Osteoblast (primary cell): ENCODE data around the gene FNDC4. TPM values are rescaled to one million over a fixed set of nuclear protein-coding genes. Genes with fewer than 3 reads are reported as not detected.

Experiments used
- DNase-seq: peaks from one replicate; pipeline ENCODE4 v3.0.0; 2011; ENCODE audit warnings: low spot score, mixed read lengths; ENCODE audit not compliant: insufficient read length; ENCODE audit errors: missing footprints
- H2AFZ ChIP-seq: 2 replicates; pipeline ENCODE4 v1.6.0; 2011; ENCODE audit warnings: mild to moderate bottlenecking, low read length
- H3K27ac ChIP-seq: 2 replicates; pipeline ENCODE4 v1.5.1; 2011; ENCODE audit warnings: mild to moderate bottlenecking, low read depth, low read length, moderate library complexity
- H3K27me3 ChIP-seq: 2 replicates; pipeline ENCODE4 v1.6.0; 2012; ENCODE audit warnings: mild to moderate bottlenecking, control low read depth, inconsistent platforms, low read length, moderate library complexity; ENCODE audit not compliant: insufficient read depth
- H3K36me3 ChIP-seq: 2 replicates; pipeline ENCODE4 v1.5.1; 2011; ENCODE audit warnings: mild to moderate bottlenecking, low read length, control low read depth, moderate library complexity; ENCODE audit not compliant: insufficient read depth
- H3K4me1 ChIP-seq: 2 replicates; pipeline ENCODE4 v1.5.1; 2011; ENCODE audit warnings: mild to moderate bottlenecking, low read length, control low read depth, moderate library complexity; ENCODE audit not compliant: insufficient read depth
- H3K4me2 ChIP-seq: 2 replicates; pipeline ENCODE4 v1.6.0; 2011; ENCODE audit warnings: mild to moderate bottlenecking, low read length; ENCODE audit not compliant: insufficient read depth
- H3K4me3 ChIP-seq: fragments of 200-600 bp; sonication (generic); 3 replicates; pipeline ENCODE4 v1.5.1; 2012; ENCODE audit warnings: mild to moderate bottlenecking, low read length, inconsistent platforms; ENCODE audit not compliant: insufficient read depth
- H3K79me2 ChIP-seq: 2 replicates; pipeline ENCODE4 v1.6.0; 2012; ENCODE audit warnings: mild to moderate bottlenecking, low read length, control low read depth, inconsistent platforms; ENCODE audit not compliant: insufficient read depth
- H3K9me3 ChIP-seq: 2 replicates; pipeline ENCODE4 v1.5.1; 2011; ENCODE audit warnings: low read depth, low read length, control low read depth
- H4K20me1 ChIP-seq: 2 replicates; pipeline ENCODE4 v1.6.0; 2012; ENCODE audit warnings: mild to moderate bottlenecking, low read length, control low read depth; ENCODE audit not compliant: insufficient read depth
- total RNA-seq: library from RNA; depleted of rRNA; stranded (reverse); fragments of >200 nt; gene quantifications from 2 replicates; pipeline ENCODE4 v1.2.3, GENCODE V29; 2012
- TF ChIP-seq, protein P1 (sequence below): IDR thresholded peaks from 2 replicates; pipeline ENCODE4 v1.5.1; 2011; ENCODE audit warnings: mild to moderate bottlenecking, low read depth, low read length, moderate library complexity; ENCODE audit errors: extremely low read depth

The FNDC4 gene
- total RNA-seq, 1 donor = 21.4 TPM

DNA sequence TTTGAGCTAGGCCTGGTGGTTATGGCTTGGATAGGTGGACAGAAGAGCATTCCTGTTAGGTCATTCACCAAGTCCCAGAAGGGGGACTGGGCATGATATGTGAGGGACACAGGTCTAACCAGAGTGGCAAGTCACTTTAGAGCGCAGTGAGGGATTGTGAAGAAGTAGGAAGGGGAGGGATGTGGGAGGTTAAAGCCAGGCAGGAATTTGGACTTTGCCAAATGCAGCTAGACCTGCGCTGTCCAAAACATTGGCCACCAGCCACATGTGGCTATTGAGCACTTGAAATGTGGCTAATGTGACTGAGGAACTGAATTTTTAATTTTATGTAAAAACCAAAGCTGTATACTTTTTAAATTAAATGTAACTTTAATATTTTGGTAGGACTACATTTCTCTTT lies 25.3 kb upstream of the FNDC4 start:
- Histone ChIP-seq H3K79me2 (no peaks in the 10 kb centered on the region), H4K20me1 (no peaks in the 10 kb centered on the region), H3K36me3 (no peaks in the 10 kb centered on the region), H2AFZ (no peak overlapping the region), H3K4me2 (no peak overlapping the region), H3K4me1 (no peaks in the 10 kb centered on the region), H3K27ac (no peak overlapping the region), H3K4me3 (no peak overlapping the region), H3K27me3 (no peaks in the 10 kb centered on the region), H3K9me3 (no peaks in the 10 kb centered on the region)
- no peak for DNase-seq
- TF ChIP-seq, protein P1, sequence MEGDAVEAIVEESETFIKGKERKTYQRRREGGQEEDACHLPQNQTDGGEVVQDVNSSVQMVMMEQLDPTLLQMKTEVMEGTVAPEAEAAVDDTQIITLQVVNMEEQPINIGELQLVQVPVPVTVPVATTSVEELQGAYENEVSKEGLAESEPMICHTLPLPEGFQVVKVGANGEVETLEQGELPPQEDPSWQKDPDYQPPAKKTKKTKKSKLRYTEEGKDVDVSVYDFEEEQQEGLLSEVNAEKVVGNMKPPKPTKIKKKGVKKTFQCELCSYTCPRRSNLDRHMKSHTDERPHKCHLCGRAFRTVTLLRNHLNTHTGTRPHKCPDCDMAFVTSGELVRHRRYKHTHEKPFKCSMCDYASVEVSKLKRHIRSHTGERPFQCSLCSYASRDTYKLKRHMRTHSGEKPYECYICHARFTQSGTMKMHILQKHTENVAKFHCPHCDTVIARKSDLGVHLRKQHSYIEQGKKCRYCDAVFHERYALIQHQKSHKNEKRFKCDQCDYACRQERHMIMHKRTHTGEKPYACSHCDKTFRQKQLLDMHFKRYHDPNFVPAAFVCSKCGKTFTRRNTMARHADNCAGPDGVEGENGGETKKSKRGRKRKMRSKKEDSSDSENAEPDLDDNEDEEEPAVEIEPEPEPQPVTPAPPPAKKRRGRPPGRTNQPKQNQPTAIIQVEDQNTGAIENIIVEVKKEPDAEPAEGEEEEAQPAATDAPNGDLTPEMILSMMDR = no peak

DNA sequence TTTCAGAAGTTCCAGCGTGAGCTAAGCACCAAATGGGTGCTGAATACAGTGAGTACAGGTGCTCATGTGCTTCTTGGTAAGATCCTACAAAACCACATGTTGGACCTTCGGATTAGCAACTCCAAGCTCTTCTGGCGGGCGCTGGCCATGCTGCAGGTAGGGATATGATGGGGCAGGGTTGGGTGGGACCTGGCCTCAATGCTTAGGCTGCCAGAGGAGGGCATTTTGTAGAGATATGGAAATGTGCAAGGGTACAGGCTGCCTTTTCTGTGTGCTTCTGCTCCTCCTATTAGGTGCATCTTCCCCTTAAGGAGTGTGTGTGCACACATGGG lies 23.7 kb upstream of the FNDC4 start:
- Histone ChIP-seq H3K27me3 (no peaks in the 10 kb centered on the region), H3K4me2 (no peak overlapping the region), H3K27ac (no peak overlapping the region), H3K4me1 (no peaks in the 10 kb centered on the region), H3K79me2 (no peaks in the 10 kb centered on the region), H3K9me3 (no peaks in the 10 kb centered on the region), H3K36me3 (no peaks in the 10 kb centered on the region), H3K4me3 (no peak overlapping the region), H4K20me1 (no peaks in the 10 kb centered on the region), H2AFZ (no peak overlapping the region)
- TF ChIP-seq, protein P1 = no peak
- no peak for DNase-seq

DNA sequence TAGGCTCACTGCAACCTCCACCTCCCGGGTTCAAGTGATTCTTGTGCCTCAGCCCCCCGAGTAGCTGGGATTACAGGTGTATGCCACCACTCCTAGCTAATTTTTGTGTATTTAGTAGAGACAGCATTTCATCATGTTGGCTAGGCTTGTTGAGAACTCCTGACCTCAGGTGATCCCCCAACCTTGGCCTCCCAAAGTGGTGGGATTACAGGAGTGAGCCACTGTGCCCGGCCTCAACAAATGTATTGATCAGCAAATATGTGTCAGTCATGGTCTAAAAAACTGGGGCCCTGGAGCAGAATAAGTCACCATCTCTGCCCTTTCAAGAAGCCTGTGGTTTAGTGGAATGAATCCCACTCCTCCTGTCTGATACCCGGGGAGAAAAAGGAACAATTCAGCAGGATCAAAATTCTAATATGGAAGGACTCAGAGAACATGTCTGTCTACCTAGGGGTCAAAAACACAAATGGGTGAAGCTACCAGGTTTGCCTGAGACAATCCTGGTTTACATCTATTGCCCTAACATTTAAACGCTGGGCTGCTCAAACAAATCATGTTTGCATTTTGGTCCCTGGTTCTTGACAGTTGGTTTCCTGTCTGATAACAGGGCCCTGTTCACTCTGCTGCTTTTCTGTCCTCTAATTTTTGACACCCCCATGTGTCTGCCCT lies 23.2 kb upstream of the FNDC4 start:
- Histone ChIP-seq H2AFZ (no peak overlapping the region), H3K9me3 (no peaks in the 10 kb centered on the region), H3K27ac (no peak overlapping the region), H3K4me2 (no peak overlapping the region), H3K27me3 (no peaks in the 10 kb centered on the region), H3K4me3 (no peak overlapping the region), H3K36me3 (no peaks in the 10 kb centered on the region), H4K20me1 (no peaks in the 10 kb centered on the region), H3K4me1 (no peaks in the 10 kb centered on the region), H3K79me2 (no peaks in the 10 kb centered on the region)
- TF ChIP-seq, protein P1 = no peak
- DNase-seq = no peak

DNA sequence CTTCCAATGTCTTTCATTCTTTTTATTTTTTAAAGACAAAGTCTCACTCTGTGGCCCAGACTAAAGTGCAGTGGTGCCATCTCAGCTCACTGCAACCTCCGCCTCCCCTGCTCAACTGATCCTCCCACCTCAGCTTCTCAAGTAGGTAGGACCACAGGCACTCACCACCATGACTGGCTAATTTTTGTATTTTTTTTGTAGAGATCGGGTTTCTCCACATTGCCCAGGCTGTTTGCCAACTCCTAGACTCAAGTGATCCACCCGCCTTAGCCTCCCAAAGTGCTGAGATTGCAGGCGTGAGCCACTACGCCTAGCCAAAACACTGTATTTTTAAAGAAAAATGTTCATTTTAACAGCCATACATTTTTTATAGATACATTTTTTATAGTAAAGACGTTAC lies 14.3 kb upstream of the FNDC4 start:
- no peaks in the 10 kb centered on the region for H3K27me3 ChIP-seq
- DNase-seq = no peak
- H4K20me1 ChIP-seq = no peaks in the 10 kb centered on the region
- H3K9me3 ChIP-seq = no peaks in the 10 kb centered on the region
- no peaks in the 10 kb centered on the region for H3K36me3 ChIP-seq
- H3K27ac ChIP-seq = no peak overlapping the region
- TF ChIP-seq, protein P1 = no peak
- no peak overlapping the region for H2AFZ ChIP-seq
- H3K79me2 ChIP-seq = no peaks in the 10 kb centered on the region
- no peaks in the 10 kb centered on the region for H3K4me1 ChIP-seq
- no peak overlapping the region for H3K4me3 ChIP-seq
- H3K4me2 ChIP-seq = no peak overlapping the region
